HepG2 (cell line): ENCODE data around the gene SURF1. TPM values are rescaled to one million over a fixed set of nuclear protein-coding genes. Genes with fewer than 3 reads are reported as not detected.

Source experiments
- ARHGAP35 ChIP-seq: sonication (generic); formaldehyde crosslinking; IDR thresholded peaks from 2 replicates; pipeline ENCODE4 v1.9.0; 2022; ENCODE audit warnings: mild to moderate bottlenecking, inconsistent platforms, moderate library complexity, missing genetic modification reagents, borderline replicate concordance
- BCL3 ChIP-seq: sonication (generic); formaldehyde crosslinking; IDR thresholded peaks from 2 replicates; pipeline ENCODE4 v1.5.1; 2020; ENCODE audit warnings: mild to moderate bottlenecking, missing genetic modification reagents, moderate library complexity
- CC2D1A ChIP-seq: sonication (generic); formaldehyde crosslinking; IDR thresholded peaks from 2 replicates; pipeline ENCODE4 v1.8.1; 2023; ENCODE audit warnings: mild to moderate bottlenecking, missing genetic modification reagents
- FOXJ3 ChIP-seq: sonication (generic); formaldehyde crosslinking; IDR thresholded peaks from 2 replicates; pipeline ENCODE4 v1.4.0; 2020; ENCODE audit warnings: missing genetic modification reagents, mild to moderate bottlenecking, borderline replicate concordance
- IKZF1 ChIP-seq: fragments of 450-650 bp; IDR thresholded peaks from 2 replicates; pipeline ENCODE4 v1.7.1; 2016
- ONECUT2 ChIP-seq: sonication (generic); formaldehyde crosslinking; IDR thresholded peaks from 2 replicates; pipeline ENCODE4 v1.4.0; 2020; ENCODE audit warnings: missing genetic modification reagents
- PAXIP1 ChIP-seq: sonication (generic); formaldehyde crosslinking; conservative IDR thresholded peaks from 2 replicates; pipeline ENCODE4 v1.4.0; 2020; ENCODE audit warnings: mild to moderate bottlenecking, missing genetic modification reagents, moderate library complexity
- PITX1 ChIP-seq: sonication (generic); formaldehyde crosslinking; IDR thresholded peaks from 2 replicates; pipeline ENCODE4 v1.5.1; 2020; ENCODE audit warnings: mild to moderate bottlenecking, missing genetic modification reagents
- POLR2A ChIP-seq, 2 experiments: IDR thresholded peaks; 2 replicates each; pipeline ENCODE4 v1.6.1; 2011; ENCODE audit warnings: low read depth in 2 of 2, low read length in 2 of 2, mild to moderate bottlenecking in 1 of 2, moderate library complexity in 1 of 2; ENCODE audit not compliant: insufficient read depth in 1 of 2
- SNAPC2 ChIP-seq: sonication (generic); formaldehyde crosslinking; IDR thresholded peaks from 2 replicates; pipeline ENCODE4 v1.8.1; 2022; ENCODE audit warnings: mild to moderate bottlenecking, missing genetic modification reagents
- TOE1 ChIP-seq: sonication (generic); formaldehyde crosslinking; IDR thresholded peaks from 2 replicates; pipeline ENCODE4 v1.4.0; 2020; ENCODE audit warnings: mild to moderate bottlenecking, missing genetic modification reagents
- TP53 ChIP-seq: sonication (generic); formaldehyde crosslinking; conservative IDR thresholded peaks from 2 replicates; pipeline ENCODE4 v1.4.0; 2020; ENCODE audit warnings: missing genetic modification reagents
- ZNF205 ChIP-seq: IDR thresholded peaks from 2 replicates; pipeline ENCODE4 v1.6.1; 2018; ENCODE audit warnings: missing biosample characterization, missing genetic modification reagents
- ZNF460 ChIP-seq: sonication (generic); formaldehyde crosslinking; IDR thresholded peaks from 2 replicates; pipeline ENCODE4 v1.5.1; 2020; ENCODE audit warnings: missing genetic modification reagents, mild to moderate bottlenecking, borderline replicate concordance
- ZNF646 ChIP-seq: sonication (generic); formaldehyde crosslinking; IDR thresholded peaks from 2 replicates; pipeline ENCODE4 v1.9.0; 2021; ENCODE audit warnings: mild to moderate bottlenecking, missing genetic modification reagents
- ZNF713 ChIP-seq: sonication (generic); formaldehyde crosslinking; IDR thresholded peaks from 2 replicates; pipeline ENCODE4 v1.4.0; 2020; ENCODE audit warnings: mild to moderate bottlenecking, missing genetic modification reagents
- ZNF761 ChIP-seq: sonication (generic); formaldehyde crosslinking; conservative IDR thresholded peaks from 2 replicates; pipeline ENCODE4 v1.4.0; 2020; ENCODE audit warnings: mild to moderate bottlenecking, missing genetic modification reagents
- polyA plus RNA-seq, 8 experiments: library from polyadenylated mRNA; depleted of rRNA in 3 of 8; stranded (reverse) in 7 of 8; unstranded in 1 of 8; fragments of >200 nt; fragmentation: Illumina TruSeq in 4 of 8; extraction: Trizol in 4 of 8; gene quantifications; 2 replicates each; pipeline versions ENCODE4 v1.2.1 to v1.2.3, GENCODE V29; 2011 to 2016; ENCODE audit warnings: low read depth in 4 of 8, missing spikeins in 1 of 8, mixed read lengths in 1 of 8; ENCODE audit not compliant: insufficient read depth in 1 of 8
- total RNA-seq, 5 experiments: library from RNA; depleted of rRNA; stranded (reverse); fragments of >200 nt; fragmentation: Illumina TruSeq; extraction: Trizol; gene quantifications; 2 replicates each; pipeline ENCODE4 v1.2.3, GENCODE V29; 2016; ENCODE audit warnings: low read depth in 1 of 5
- TF ChIP-seq, protein P1 (sequence below): sonication (generic); formaldehyde crosslinking; IDR thresholded peaks from 2 replicates; pipeline ENCODE4 v1.4.0; 2020; ENCODE audit warnings: missing genetic modification reagents

The SURF1 gene
- total and polyA plus RNA-seq, 2 of the 13 experiments (the other 11 are each of a cell fraction or from before 2014, with no cell fraction given), result 17.8 to 40.7 TPM

DNA sequence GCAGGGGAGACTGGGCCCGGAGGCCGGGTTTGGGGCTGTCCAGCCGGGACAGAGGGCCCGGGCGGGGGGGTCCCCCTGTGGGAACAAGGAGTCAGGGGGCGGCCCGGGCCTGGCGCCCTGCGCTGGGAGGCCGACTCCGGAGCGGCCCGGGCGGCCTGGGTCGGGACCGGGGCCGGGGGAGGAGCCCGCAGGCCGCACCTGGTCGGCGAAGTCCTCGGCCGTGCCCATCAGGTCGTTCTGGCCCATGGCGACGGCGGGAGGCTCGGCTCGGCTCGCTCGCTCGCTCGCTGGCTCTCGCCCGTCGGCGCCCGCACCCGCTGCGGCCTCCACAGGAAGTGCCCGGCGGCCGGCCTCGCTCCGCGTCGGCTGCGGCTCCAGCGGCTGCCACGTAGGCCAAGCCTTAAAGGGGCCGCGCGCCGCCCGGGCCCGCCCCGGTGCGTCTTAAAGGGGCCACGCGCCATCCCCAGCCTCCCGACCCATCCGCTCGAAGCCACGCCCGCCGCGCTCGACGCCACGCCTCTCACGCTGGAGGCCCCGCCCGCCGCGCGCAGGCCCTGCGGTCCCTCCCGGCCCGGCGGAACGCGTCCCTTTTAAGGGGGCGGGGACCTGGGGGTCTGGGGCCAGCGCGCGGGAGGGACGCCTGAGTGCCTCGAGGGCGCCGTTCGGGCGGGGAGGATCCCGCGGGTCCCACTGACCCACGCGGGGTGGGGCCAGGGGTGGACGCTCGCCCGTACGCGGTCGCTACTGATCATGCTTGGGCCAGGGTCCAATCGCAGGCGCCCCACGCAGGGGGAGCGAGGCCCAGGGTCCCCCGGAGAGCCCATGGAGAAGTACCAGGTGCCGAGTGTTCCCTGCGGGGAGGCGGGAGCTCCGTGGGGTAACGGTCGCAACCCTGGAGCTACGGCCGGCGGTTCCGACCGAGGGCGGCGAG, 19.7 kb upstream of the SURF1 start, which contains the start of the genes STKLD1 and SURF4 (continued):
- 0 out of 2 replicates have a peak, but pooled peaks have one; percentile 80 for TF ChIP-seq ZNF761
- TF ChIP-seq ZNF205 (CRISPR knock-in tag), result no peak
- no peak for TF ChIP-seq TP53 (CRISPR knock-in tag)
- TF ChIP-seq PAXIP1, result peak; percentile 30; the same call in 1 of the 2 replicates
- TF ChIP-seq ONECUT2 (CRISPR knock-in tag), result no peak
- no peak for TF ChIP-seq ARHGAP35 (CRISPR knock-in tag)
- TF ChIP-seq PITX1 (CRISPR knock-in tag), result no peak
- TF ChIP-seq ZNF713 (CRISPR knock-in tag), result no peak
- TF ChIP-seq IKZF1, result no peak
- TF ChIP-seq SNAPC2, result no peak; the same call in 1 of the 2 replicates
- TF ChIP-seq, protein P1, sequence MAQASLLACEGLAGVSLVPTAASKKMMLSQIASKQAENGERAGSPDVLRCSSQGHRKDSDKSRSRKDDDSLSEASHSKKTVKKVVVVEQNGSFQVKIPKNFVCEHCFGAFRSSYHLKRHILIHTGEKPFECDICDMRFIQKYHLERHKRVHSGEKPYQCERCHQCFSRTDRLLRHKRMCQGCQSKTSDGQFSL (CRISPR knock-in tag), result 0 out of 2 replicates have a peak, but pooled peaks have one; percentile 14
- no peak for TF ChIP-seq ZNF646
- no peak for TF ChIP-seq ZNF460 (CRISPR knock-in tag)
- no peak for TF ChIP-seq CC2D1A
- peak; percentile 81 to 82 for TF ChIP-seq POLR2A (IDR thresholded peaks at IDR 0.05; ENCODE audit: insufficient read depth in 1 of 2, low read depth in 2 of 2, low read length in 2 of 2)
- TF ChIP-seq BCL3 (CRISPR knock-in tag), result no peak
- TF ChIP-seq TOE1 (CRISPR knock-in tag), result no peak
- no peak for TF ChIP-seq FOXJ3 (CRISPR knock-in tag)
